ENCODE data around the gene PPP6R2.
"Not testable (repeated sequence)": the region's sequence is repeated elsewhere in the genome, so short reads cannot be mapped to it uniquely, and the experiment has no call there.

The PPP6R2 gene

DNA sequence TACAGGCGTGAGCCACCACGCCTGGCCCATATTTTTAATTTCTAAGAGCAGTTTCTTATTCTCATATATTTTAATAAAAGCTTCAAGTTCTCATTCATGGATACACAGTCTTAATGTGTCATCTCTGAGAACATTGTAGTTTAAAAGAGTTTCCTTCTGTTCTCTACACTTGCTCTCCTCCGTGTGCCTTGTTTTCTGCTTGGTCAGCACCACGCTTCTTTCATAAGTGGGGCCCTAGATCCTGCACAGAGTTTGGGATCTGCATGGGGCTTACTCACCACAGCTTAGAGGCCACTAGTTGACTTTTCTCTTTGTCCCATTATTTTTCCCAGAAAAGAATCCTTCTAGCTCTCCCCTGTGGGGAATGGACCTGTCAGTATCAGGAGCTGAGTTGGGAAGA is 58.8 kb downstream of the PPP6R2 start:
- no peak for DNase-seq

DNA sequence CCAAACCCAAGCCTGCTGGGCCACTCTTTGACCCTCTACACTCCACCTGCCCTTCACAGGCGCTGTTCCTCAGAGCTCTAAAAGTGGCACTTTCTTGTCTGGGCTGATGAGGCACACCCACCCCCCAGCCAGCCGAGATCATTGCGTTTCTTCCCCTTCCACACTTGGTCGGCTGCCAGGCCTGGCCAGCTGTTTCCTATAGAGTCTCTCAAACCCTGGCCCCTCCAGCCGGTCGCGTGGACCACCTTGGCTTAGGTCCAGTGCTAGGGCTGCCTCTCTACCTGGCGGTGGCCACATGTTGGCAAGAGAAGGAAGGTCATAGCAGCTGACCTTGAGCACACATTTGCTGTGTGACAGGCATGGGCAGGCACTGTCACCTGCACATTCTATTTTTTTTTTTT is 60.6 kb downstream of the PPP6R2 start:
- DNase-seq = peak; percentile 9

DNA sequence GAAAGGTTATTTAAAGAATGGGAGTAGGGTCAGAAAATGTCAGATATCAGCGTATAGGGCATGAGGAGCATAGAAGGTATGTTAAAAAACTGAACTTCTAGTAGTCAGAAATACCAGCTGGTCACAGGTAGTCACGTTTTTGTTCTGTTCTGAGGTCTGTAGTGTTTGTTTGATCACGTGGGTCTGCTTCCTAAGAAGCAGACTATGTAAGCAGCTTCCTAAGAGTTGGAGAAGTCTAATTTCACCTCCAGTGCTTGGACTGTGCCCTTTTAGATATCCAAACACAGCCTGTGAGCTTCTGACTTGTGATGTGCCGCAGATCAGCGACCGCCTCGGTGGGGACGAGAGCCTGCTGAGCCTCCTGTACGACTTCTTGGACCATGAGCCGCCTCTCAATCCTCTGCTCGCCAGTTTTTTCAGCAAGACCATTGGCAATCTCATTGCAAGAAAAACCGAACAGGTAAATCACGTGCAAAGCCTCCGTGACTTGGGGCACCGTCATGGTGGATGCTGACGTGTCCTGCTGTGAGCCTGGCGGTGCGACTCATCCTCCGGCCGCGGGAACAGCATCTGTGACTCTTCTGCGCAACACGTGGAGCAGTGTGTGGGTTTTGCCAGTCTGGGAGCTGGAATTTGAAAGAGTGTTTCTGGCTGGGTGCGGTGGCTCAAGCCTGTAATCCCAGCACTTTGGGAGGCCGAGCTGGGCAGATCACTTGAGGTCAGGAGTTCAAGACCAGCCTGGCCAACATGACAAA is 63.5 kb downstream of the PPP6R2 start:
- no peak for DNase-seq

DNA sequence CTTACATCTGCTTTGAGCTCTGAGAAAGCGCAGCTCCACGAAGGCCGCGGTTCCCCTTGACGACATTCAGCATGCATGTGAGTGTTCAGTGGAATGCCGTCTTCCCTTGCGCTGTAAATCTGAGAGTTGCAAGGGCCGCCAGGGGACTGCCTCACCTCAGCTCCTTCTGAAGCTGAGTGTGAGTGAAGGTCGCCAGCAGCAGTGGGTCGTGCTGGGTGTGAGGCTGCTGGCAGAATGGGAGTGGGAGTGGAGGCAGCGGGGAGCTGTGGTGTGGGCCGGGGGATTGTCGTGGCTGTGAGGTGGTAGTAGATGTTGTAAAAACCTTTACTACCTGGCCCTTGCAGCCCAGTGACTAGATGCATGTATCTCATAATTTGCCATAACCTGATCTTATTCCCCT is 65.2 kb downstream of the PPP6R2 start:
- DNase-seq = no peak

DNA sequence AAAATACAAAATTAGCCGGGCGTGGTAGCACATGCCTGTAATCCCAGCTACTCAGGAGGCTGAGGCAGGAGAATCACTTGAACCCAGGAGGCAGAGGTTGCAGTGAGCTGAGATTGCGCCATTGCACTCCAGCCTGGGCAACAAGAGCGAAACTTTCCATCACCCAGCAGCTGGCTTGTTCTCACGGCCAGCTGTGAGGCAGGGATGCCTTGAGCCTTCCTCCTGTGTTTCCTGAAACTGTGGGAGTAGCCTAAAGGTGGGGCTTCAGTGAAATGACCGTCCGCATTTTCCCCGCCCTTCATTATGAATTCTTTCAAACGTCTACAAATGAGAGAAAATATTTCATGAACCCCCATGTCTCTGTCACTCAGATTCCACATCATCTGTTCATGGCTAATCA is 65.8 kb downstream of the PPP6R2 start:
- not testable (repeated sequence) for DNase-seq

DNA sequence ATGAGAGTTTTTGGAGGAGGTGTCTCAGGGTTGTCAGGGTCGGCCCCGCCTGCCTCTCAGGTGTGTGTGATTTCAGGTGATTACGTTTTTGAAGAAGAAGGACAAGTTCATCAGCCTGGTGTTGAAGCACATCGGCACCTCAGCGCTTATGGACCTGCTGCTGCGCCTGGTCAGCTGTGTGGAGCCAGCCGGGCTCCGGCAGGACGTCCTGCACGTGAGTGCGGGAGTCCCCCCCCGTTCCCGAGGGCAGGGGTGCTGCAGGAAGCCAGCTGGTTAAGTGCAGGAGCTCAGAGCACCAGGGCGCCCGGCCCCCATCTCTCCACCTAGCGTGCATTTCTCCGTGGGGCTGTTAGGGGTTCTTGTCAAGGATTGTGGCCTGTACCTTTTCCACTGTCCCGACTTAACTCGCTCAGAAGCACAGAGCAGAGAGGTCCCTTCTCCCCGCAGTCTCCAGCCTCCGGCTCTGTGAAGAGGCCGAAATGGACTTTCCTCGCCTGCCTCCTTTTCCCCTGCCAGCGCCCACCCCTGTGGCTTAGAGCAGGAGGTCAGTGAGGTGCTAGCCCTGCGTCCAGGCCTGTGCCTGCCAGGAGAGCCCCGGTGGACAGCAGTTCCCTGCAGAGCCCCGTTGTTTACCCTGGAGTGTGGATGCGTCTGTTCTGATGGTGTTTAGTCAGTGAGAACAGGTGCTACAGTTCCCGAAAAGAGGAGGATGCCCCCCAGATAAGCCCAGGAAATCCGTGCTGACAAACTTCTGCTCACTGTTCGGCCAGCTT is 71.5 kb downstream of the PPP6R2 start:
- no peak for DNase-seq

DNA sequence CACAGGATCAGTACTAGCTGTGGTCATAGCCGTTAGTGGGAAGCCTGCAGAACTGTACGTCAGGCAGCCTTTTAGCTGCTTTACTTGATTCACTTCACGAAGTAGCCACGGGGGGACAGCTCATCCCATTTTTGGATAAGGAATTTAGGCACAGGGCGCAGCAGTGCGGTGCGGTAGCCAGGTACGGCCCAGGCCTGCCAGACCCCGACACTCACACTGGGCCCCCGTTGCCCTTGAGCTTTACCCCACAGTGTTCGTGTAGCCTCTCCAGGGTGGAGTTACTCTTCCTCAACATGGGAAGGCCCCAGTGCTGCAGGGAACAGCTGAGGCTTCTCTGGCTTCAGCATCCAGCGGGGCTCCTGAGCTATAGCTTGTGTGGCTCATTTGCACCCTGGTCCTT is 72.3 kb downstream of the PPP6R2 start:
- DNase-seq = no peak

DNA sequence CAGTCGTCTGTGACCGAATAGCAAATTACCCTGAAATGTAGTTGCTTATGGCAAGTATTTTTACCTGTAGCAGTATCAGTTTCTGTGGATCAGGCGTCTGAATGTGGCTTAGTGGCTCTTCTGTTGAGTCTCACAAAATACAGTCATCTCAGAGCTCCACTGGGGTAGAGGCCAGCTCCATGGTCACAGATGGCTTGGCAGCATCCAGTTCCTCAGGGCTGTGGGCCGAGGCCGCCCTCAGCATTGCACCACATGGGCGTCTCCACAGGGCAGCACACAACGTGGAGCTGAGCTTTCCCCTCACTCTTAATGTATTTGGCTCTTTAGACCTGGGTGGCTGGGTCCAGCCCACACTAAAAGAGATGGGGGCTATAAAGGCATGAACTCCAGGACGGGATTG is 73.9 kb downstream of the PPP6R2 start:
- no peak for DNase-seq

DNA sequence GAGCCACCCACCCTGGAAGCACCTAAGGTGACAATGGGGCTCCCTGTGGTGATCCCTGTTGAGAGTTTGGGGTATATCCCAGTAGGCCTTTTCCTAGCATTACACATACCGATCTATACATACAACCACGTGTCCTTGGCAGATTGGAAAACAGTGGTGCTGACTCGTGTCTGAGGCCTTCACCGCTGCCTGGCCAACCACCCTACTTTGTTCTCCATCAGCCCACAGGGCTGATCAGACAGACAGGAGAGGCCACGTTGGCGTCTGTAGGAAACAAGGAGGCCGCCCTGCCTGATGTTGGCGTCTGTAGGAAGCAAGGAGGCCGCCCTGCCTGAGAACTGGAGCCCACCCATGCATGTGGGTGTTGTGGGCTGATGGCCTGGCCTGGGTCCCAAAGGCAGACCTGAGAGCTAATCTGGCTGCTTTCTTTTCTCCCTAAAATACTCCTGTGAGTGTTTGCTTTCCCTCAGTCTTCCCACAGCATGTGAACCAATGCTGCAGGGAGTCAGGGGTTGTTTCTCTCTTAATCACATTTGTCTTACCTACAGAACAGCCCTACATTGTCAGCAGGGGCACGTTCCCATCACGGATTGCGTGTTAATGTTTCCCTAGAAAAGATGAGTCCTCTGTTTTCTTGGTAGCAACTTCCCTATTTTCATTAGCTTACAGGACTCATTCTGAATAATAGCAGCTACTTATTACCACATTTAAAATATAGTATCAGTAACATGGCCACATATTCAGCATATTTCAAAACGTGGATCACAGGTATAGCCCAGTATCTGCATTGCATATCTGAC is 74.5 kb downstream of the PPP6R2 start:
- DNase-seq = peak; percentile 47

DNA sequence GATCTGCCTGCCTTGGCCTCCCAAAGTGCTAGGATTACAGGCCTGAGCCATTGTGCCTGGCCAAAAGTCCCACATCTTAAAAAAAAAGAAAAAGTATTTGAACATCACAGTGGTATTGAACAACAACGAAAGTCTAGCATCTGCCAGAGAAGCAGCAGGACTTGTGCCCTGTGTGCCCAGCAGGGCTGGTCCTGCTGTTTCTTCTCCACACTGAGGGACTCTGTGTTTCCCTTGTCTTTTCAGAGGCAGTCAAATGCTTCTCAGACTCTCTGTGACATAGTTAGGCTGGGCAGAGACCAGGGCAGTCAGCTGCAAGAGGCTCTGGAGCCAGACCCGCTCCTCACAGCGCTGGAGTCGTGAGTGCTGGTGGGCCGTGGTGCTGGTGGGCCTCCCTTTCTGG is 75.5 kb downstream of the PPP6R2 start:
- DNase-seq = no peak

DNA sequence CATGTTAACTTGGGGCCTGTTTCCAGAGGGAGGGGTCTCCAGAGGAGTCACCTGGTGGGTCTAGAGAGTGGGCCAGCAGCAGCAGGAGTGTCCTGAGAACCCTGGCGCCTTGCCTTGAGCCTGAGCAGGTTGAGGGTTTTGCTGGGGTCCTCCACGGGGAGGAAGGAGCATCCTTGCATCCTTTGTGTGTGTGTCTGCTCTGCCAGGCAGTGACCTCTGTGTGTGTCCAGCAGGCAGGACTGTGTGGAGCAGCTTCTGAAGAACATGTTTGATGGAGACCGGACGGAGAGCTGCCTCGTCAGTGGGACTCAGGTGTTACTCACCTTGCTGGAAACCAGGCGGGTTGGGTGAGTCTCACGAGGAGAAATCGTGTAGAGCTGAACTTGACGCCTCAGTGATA is 76.0 kb downstream of the PPP6R2 start:
- DNase-seq = no peak

DNA sequence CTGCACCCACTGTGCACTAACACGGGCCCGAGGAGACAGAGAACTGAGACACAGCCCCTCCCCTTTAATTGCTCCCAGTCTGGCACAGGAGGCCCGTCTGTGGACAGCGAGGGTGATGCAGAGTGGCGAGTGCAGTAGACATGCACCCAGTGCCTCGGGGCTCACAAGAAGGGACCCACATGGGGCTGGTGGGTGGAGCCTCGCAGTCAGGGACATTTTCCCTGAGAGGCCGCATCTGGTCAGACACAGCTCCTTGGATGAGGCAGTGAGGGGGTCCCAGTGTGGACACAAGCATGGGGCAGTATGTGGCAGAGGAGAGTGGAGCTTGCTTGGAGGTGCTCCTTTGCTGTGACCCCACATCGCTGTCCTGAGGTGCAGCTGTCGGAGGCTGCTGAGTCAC is 76.9 kb downstream of the PPP6R2 start:
- DNase-seq = no peak

DNA sequence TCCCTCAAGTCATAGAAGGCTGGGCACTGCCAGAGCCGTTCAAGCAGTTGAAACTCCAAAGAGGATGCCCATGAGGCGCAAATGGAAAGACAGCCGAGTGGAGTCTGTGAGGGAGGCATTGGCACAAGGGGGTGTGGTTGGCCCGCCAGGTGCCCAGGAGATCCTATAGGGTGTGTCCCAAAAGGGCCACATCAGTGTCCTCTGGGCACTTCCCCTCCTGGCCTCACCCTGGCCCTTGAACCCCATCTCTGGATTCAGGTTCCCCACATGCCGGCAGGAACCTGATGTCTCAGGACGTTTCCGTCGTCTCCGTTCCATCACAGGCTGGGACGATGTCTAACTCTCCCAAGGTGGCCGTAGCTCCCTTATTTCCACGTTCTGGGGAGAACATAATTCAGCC is 77.5 kb downstream of the PPP6R2 start:
- no peak for DNase-seq

DNA sequence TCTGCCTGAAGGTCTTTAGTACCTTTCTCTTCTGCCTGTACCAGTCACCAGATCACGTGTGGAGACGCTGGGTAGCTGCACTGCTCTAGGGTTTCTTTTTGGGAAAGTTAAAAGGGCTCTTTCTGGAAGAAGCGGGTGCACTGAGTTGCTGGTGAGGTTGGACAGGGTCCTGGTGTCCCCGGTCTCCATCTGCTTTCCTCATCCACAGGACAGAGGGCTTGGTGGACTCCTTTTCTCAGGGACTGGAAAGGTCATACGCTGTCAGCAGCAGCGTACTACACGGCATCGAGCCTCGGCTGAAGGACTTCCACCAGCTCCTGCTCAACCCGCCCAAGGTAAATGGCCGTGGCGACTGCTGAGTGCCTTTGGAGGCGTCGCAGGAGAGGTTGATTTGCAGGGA is 78.9 kb downstream of the PPP6R2 start:
- no peak for DNase-seq

DNA sequence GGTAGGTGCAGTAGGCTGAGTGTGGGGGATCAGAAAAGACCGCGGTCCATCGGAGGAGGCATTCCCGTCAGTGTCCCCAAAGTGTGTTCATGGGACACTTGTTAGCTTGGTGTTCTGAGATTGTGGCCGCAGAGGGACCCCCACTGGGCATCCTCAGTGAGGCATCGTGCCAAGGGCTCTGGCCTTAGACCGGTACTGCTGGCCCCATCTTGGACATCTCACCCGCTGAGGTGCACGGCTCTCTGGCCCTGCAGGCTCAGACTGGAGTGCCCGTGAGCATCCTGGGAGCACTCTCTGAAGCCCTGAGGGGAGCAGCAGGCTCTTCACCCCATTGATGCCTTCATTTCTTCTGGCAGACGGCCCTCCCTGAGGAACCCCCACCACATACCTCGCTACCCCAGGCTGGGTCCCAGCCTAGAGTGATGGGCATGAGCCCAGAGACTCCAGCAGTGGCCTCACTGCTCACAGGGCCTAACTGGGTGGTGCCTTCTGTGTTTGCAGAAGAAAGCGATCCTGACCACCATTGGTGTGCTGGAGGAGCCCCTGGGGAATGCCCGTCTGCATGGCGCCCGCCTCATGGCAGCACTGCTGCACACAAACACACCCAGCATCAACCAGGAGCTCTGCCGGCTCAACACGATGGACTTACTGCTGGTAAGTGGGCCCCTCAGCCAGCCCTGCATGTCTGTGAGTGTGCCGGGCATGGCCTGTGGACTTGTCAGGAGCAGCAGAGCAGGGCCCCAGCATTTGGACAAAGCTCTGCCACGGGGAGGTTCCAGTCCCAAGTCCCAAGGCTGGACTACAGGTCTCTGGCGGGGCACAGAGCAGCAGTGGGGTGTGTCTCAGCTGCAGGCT is 80.1 kb downstream of the PPP6R2 start:
- no peak for DNase-seq

DNA sequence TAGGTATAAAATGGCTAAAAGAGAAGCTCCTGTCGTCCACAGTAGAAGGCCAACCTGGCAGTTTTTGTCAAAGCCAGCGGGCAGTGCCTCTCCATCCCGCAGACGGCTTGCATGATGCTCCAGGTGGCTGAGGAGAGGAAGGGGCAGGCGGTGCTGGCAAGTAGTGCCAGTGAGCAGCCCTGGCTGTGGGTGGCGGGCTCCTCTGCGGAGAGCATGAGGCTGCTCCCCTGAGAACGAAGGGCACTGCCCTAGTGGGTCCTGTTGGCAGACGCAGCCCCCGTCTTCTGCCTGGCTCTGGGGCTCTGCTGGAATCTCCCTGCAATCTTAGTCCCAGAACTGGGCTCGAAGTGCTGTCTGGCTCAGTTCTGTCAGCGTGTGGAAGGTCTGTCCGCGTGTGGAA is 80.8 kb downstream of the PPP6R2 start:
- no peak for DNase-seq

DNA sequence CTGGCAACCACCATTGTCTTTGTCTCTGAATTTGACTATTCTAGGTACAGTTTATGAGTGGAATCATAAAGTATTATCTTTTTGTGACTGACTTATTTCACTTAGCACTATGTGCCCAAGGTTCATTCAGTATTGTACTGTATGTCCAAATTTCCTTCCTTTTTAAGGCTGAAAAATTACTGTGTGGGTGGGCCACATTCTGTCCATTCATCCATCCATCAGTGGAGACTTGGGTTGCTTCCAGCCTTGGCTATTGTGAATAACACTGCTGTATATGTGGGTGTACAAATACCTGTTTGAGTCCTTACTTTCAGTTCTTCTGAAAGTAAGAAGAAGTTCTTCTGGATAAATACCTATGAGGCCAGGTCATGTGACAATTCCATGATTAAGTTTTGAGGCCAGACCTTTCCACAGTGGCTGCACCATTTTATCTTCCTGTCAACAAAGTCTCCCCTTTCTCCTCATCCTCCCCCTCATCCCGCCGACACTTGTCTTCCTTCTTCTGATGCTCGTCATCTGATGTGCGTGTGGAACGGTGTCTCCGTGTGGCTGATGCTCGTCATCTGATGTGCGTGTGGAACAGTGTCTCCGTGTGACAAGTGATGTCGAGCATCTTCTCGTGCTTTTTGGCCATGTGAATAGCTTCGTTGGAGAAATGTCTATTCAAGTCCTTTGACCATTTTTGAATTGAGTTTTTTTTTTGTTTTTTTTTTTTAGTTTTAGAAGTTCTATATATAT is 82.2 kb downstream of the PPP6R2 start:
- no peak for DNase-seq

DNA sequence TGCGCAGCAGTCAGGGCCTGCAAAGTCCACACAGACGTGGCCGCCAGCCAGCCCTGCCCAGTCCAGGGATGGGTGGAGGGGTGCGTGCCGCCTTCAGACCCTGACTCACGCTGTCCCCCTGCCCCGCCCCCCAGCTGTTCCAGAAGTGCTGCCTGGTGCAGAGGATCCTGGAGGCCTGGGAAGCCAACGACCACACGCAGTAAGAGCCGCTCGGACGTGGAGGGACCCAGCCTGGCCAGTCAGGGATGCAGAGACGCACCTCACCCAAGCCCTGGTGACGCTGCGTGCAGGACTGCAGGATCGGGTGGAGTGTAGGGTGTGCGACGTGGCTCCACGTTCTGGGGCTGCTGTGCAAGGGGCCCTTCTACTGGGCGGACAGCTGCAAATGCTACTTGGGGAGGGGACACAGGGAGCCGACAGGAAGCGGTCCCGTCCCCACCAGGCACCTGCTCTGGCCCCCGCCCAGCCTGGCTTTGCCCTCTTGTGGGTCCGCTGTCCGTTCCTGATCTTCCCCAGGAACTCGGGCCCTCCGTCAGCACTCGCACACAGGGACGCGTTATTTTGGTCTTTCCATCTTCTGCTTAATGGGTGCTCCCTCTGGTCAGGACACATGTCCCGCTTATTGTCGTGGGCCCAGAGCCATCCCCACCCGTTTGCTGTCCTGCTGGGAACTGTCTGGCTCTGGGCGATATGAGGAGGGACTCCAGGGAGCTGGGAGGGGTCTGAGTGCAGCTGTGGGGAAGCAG is 89.2 kb downstream of the PPP6R2 start:
- no peak for DNase-seq

DNA sequence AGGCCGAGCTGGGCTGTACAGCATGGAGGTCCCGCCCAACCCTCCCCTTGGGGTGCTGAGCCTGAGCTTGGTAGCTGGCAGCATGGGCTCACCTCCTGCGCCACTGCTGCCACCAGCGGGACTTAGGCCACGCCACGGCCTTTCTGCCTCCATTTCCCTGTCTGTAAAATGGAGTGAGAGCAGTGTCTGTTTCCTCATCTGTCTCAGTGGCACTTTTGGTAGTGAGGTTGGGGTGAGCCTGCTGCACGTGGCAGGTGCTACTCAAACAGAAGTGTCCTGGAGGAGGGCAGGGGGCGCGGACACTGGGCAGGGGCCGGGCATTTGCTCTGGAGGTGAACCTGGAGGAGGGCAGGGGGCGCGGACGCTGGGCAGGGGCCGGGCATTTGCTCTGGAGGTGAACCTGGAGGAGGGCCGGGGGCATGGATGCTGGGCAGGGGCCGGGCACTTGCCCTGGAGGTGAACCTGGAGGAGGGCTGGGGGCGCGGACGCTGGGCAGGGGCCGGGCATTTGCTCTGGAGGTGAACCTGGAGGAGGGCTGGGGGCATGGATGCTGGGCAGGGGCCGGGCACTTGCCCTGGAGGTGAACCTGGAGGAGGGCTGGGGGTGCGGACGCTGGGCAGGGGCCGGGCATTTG is 89.9 kb downstream of the PPP6R2 start:
- not testable (repeated sequence) for DNase-seq

DNA sequence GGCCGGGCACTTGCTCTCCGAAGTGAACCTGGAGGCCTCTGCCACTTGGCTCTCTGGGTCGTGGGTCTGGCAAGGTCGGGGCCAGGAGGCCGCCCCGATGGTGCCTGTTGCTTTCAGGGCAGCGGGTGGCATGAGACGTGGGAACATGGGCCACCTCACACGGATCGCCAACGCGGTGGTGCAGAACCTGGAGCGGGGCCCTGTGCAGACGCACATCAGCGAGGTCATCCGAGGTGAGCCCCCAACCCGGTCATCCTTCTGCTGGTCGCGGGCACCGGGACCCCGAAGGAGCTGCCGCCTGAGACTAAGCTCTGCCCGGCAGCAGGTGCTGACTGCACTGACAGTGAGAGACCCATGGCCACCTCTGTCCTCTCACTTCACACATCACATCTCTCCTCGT is 91.7 kb downstream of the PPP6R2 start:
- DNase-seq = no peak

Data from fibroblast of upper back skin (primary cell).